Mucosa of descending colon (tissue), 3 donors: ENCODE results near the gene PLPPR5. TPM values are rescaled to one million over a fixed set of nuclear protein-coding genes. Genes with fewer than 3 reads are reported as not detected.

Experiments used
- ATAC-seq: fragments of 200-7000 bp; cut with Tn5 transposase; one replicate; pipeline ENCODE4 v1.9.1; 2020; ENCODE audit warnings: mild to moderate bottlenecking, moderate library complexity
- DNase-seq, 3 donors: peaks; one replicate each; pipeline ENCODE4 v3.0.0-alpha.2; 2020
- H3K36me3 ChIP-seq: fragments of 200-600 bp; one replicate; pipeline ENCODE4 v1.8.0; 2021; ENCODE audit warnings: low read depth, mild to moderate bottlenecking
- H3K4me1 ChIP-seq: fragments of 200-600 bp; one replicate; pipeline ENCODE4 v1.8.0; 2021; ENCODE audit warnings: low read depth, mild to moderate bottlenecking
- H3K4me3 ChIP-seq: fragments of 200-600 bp; one replicate; pipeline ENCODE4 v1.8.0; 2021; ENCODE audit warnings: mild to moderate bottlenecking
- H3K9me3 ChIP-seq: fragments of 200-600 bp; one replicate; pipeline ENCODE4 v1.8.0; 2021; ENCODE audit warnings: mild to moderate bottlenecking
- intact Hi-C, 2 donors: fragments of 100-400 bp; cut with DNase I in 1 of 2; cut with micrococcal nuclease in 1 of 2; formaldehyde crosslinking; loops; one replicate each; pipeline versions ENCODE4 v1.11.0 to v1.11.1; 2022; cut with DNase I, micrococcal nuclease
- total RNA-seq, 3 donors: library from RNA; stranded (reverse); fragmentation: NEBNext Ultra II Directional in 2 of 3; extraction: Animal tissue kit (Norgen Biotek cat#: 25700) in 2 of 3; gene quantifications; one replicate each; pipeline versions ENCODE4 v1.2.1 to v1.2.4, GENCODE V29; 2021 to 2023
- TF ChIP-seq, protein P1 (sequence below): fragments of 200-600 bp; IDR thresholded peaks from one replicate; pipeline ENCODE4 v1.8.0; 2022; ENCODE audit warnings: antibody characterized with exemption, mild to moderate bottlenecking
- donor health status: DM: no; HTN: no; CAD: no; lungs with moderate emphysema.
- donor health status: DM: no; HTN: no; CAD: no.
- donor health status: DM: no; HTN: yes; CAD: no.

The PLPPR5 gene
- total RNA-seq, 3 donors from 2014 or later: 0.38 TPM; not detected in 2

DNA sequence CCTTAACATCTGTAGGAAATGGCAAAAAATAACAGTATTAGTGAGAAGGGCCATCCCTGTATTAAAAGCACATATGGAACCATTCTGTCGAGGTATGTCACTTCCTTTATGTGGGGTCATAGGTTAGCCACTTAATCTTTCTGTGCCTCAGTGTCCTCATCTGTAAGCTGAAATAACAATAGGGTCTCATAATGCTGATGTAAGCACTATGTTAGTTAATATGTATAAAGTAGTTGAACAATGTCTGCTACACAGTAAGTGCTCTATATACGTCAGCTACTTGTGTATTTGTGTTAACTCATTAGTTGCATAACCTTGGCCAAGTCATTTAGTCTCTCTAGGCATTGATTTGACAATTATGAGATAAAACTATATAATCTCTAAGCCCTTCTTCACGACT, 11.8 kb downstream of the PLPPR5 start:
- DNase-seq (no peak), ATAC-seq (no peak)
- no peaks in the 10 kb centered on the region for H3K4me1 ChIP-seq
- H3K4me3 ChIP-seq: no peak overlapping the region
- TF ChIP-seq, protein P1, sequence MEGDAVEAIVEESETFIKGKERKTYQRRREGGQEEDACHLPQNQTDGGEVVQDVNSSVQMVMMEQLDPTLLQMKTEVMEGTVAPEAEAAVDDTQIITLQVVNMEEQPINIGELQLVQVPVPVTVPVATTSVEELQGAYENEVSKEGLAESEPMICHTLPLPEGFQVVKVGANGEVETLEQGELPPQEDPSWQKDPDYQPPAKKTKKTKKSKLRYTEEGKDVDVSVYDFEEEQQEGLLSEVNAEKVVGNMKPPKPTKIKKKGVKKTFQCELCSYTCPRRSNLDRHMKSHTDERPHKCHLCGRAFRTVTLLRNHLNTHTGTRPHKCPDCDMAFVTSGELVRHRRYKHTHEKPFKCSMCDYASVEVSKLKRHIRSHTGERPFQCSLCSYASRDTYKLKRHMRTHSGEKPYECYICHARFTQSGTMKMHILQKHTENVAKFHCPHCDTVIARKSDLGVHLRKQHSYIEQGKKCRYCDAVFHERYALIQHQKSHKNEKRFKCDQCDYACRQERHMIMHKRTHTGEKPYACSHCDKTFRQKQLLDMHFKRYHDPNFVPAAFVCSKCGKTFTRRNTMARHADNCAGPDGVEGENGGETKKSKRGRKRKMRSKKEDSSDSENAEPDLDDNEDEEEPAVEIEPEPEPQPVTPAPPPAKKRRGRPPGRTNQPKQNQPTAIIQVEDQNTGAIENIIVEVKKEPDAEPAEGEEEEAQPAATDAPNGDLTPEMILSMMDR: no peak
- H3K9me3 ChIP-seq: no peaks in the 10 kb centered on the region
- H3K36me3 ChIP-seq: no peaks in the 10 kb centered on the region
- intact Hi-C loops: no loop called here

DNA sequence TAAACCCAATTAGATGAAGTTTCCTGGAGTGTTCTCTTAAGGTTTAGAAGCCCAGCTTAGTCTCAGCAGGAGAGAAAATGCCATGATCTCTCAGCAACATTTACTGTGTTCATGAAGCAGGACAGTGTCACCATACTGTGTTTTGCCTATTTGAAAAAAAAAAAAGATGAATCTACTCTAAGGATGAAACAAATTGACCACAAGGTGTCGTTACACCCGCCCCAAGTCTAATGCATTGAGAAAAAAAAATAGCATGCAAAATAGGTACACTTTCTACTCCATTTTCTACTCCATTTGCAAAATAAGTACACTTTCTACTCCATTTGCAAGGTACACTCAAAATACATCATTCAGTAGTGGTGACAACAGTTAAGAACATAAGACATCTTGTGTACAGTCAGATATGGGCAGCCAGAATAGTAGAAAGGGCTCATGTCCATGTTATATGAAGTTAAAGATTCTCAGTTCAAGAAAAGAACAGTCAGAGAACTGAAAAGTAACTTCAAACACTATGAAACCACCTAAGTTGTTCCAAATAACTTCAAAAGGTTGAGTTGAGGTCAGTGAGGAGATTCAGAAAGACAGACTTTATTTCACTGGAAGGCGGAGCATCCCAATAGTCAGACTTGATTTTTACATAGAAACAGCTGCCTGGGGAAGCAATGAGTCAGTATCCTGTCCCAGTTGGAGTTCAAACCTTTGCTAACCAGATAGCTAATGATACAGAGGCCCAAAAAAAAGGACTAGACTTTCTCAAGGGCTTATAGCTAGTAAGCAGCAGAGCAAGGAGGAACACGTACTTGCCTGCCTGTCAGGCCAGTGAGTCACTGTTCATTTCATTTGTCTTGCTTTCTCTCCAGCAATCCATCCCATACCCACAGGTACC, 13.3 kb downstream of the PLPPR5 start:
- no peak for ATAC-seq
- no peak overlapping the region for H3K4me3 ChIP-seq
- H3K4me1 ChIP-seq: no peaks in the 10 kb centered on the region
- peak in 1 of 3 donors; percentile 3 for DNase-seq
- no peaks in the 10 kb centered on the region for H3K36me3 ChIP-seq
- intact Hi-C loops: no loop called here
- H3K9me3 ChIP-seq: no peaks in the 10 kb centered on the region
- TF ChIP-seq, protein P1: no peak

- no peaks in the 10 kb centered on the region for H3K36me3 ChIP-seq
- TF ChIP-seq, protein P1: no peak
Measured at GRCh38 chr1:98989556-98989907, 15.1 kb downstream of the PLPPR5 start.

DNA sequence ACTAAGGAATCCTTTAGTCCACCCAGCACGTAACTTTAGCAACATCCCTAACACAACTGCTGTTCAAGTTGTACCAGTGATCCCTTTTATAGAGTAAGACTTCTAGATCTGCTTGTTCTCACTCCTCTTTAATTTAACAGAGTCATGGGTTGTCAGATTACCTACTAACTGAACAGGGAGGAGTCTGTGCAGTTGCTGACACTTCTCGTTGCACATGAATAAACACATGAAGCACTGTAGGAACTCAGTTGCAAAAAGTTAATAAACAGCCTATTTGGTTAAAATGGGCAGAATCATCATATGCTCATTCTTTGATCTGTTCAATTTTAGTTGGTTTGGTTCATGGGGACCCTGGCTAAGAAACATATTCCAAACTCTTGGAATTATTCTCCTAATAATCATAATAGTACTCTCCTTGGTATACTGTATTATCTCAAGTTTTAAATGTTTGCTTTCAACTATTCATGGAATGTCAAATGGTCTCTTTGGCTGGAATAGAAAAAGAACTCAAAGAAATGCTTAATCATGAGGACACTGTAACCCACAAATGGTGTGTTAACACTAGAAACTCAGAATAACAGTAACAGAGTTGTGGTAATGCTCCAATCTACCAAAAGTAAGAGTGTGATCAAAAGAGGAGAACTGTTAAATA, 15.6 kb downstream of the PLPPR5 start:
- H3K9me3 ChIP-seq: no peaks in the 10 kb centered on the region
- no peaks in the 10 kb centered on the region for H3K36me3 ChIP-seq

More at GRCh38 chr1:98989556-98989907, 15.1 kb downstream of the PLPPR5 start:
- H3K9me3 ChIP-seq: no peaks in the 10 kb centered on the region
- intact Hi-C loops: no loop called here
- no peak for ATAC-seq
- H3K4me1 ChIP-seq: no peaks in the 10 kb centered on the region
- no peak for DNase-seq
- H3K4me3 ChIP-seq: no peak overlapping the region

DNA sequence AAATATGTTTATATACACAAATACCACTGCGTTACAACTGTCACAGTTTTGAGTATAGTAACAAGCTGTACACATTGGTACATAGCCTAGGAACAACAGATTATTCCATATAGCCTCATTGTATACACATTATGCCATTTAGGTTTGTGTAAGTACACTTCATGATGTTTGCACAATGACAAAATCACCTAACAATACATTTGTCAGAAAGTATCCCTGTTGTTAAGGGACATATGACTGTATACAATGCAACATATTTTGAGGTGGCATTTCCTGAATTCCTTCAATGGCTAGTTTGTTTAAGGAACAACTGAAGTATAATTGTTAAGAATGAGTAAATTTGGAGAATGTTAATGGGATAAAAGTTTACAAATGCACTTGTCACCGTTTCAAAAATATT, 19.0 kb downstream of the PLPPR5 start:
- Histone ChIP-seq H3K4me1 (no peaks in the 10 kb centered on the region), H3K9me3 (no peaks in the 10 kb centered on the region), H3K4me3 (no peak overlapping the region), H3K36me3 (no peaks in the 10 kb centered on the region)
- no peak for DNase-seq
- TF ChIP-seq, protein P1: no peak
- no peak for ATAC-seq
- intact Hi-C loops: no loop called here

More for the DNA sequence above, 15.6 kb downstream of the PLPPR5 start:
- Histone ChIP-seq H3K4me1 (no peaks in the 10 kb centered on the region), H3K4me3 (no peak overlapping the region)
- TF ChIP-seq, protein P1: no peak
- intact Hi-C loops: no loop called here
- ATAC-seq (no peak), DNase-seq (no peak)
